PFSK-1 (cell line): ENCODE results near the gene IL20.
A peak's percentile ranks its signal among the peaks of the same experiment; 100 is the strongest.

ENCODE experiments used
- FOXP2 ChIP-seq: optimal IDR thresholded peaks from 2 replicates; pipeline ENCODE3; 2011; ENCODE audit warnings: borderline replicate concordance, control low read depth, inconsistent platforms; ENCODE audit not compliant: insufficient read depth; ENCODE audit errors: extremely low read length, extremely low read depth
- POLR2AphosphoS5 ChIP-seq: IDR thresholded peaks from 2 replicates; pipeline ENCODE4 v1.6.1; 2012; ENCODE audit warnings: low read depth, mild to moderate bottlenecking, control low read depth, low read length, moderate library complexity
- REST ChIP-seq, 2 experiments: IDR thresholded peaks; 2 replicates each; pipeline versions ENCODE4 v1.6.1 to v1.8.0; 2011 to 2012; ENCODE audit warnings: low read depth in 2 of 2, low read length in 2 of 2, control low read depth in 1 of 2, inconsistent platforms in 1 of 2, mild to moderate bottlenecking in 1 of 2, moderate library complexity in 1 of 2; ENCODE audit not compliant: insufficient read depth in 1 of 2
- SIN3A ChIP-seq: IDR thresholded peaks from 2 replicates; pipeline ENCODE4 v1.6.1; 2012; ENCODE audit warnings: mild to moderate bottlenecking, low read length, moderate library complexity, borderline replicate concordance; ENCODE audit not compliant: insufficient read depth
- TAF1 ChIP-seq: IDR thresholded peaks from 2 replicates; pipeline ENCODE4 v1.6.1; 2012; ENCODE audit warnings: low read length, control low read depth, borderline replicate concordance; ENCODE audit not compliant: insufficient read depth

The IL20 gene

GRCh38 chr1:206867239-206867638, 1.8 kb downstream of the IL20 start:
- no peak for TF ChIP-seq SIN3A

- TF ChIP-seq SIN3A (no peak), REST (IDR thresholded peaks at IDR 0.05; ENCODE audit: insufficient read depth in 1 of 2, low read depth in 2 of 2, low read length in 2 of 2) (no peak), FOXP2 (no peak), POLR2AphosphoS5 (no peak), TAF1 (no peak)
These were observed 2.3 kb downstream of the IL20 start for GRCh38 chr1:206867716-206868115.

GRCh38 chr1:206868264-206868663, 2.8 kb downstream of the IL20 start:
- no peak for TF ChIP-seq FOXP2
- no peak for TF ChIP-seq REST (IDR thresholded peaks at IDR 0.05; ENCODE audit: insufficient read depth in 1 of 2, low read depth in 2 of 2, low read length in 2 of 2)
- TF ChIP-seq SIN3A = no peak
- TF ChIP-seq POLR2AphosphoS5 = no peak
- no peak for TF ChIP-seq TAF1

- TF ChIP-seq FOXP2 (no peak), REST (IDR thresholded peaks at IDR 0.05; ENCODE audit: insufficient read depth in 1 of 2, low read depth in 2 of 2, low read length in 2 of 2) (0 out of 4 replicates have a peak, but pooled peaks of 1 of the 2 experiments have one; percentile 59), POLR2AphosphoS5 (peak; percentile 58; the same call in 1 of the 2 replicates)
These were observed 6.7 kb downstream of the IL20 start for GRCh38 chr1:206872139-206872538.

GRCh38 chr1:206873603-206874188, 8.3 kb downstream of the IL20 start:
- TF ChIP-seq FOXP2 (no peak), TAF1 (no peak), POLR2AphosphoS5 (no peak), REST (IDR thresholded peaks at IDR 0.05; ENCODE audit: insufficient read depth in 1 of 2, low read depth in 2 of 2, low read length in 2 of 2) (no peak), SIN3A (no peak)
